ENCODE data around the gene GOLGA5.
A peak's percentile ranks its signal among the peaks of the same experiment; 100 is the strongest.
"Not testable (repeated sequence)": the region's sequence is repeated elsewhere in the genome, so short reads cannot be mapped to it uniquely, and the experiment has no call there.

GOLGA5 gene

DNA sequence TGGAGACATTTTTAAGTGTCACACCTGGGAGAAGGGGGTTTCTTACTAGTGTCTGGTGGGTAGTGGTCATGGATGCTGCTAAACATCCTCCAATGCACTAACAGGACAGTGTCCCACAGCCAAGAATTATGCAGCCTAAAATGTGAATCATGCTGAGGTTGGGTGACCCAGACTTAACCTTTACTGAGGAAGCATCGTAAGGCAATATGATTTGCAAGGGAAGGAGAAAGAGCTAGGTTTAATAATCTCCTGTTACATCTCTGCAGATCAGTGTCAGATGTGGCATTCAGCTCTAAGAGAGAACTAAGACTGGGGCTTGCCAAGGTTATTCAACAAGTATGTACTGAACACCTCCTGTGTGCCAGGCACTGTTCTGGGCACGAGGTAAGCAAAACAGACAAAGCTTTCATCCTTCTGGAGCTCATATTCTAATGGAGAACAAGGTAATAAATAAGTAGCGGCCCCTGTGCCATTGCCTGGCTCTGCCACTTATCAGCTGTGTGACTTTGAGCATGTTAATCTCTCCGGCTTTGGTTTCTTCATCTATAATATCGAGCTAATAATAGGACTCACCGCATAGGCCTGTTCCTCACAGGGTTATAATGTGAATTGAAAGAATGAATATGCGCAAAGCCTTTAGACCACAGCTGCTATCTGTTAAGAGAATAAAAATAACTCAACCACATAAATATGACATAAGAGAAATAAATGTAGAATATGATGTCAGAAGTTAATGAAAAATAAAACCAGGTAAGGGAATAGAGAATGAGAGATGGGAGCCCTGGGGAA, 13.5 kb upstream of the GOLGA5 start:
- DNase-seq, result no peak

DNA sequence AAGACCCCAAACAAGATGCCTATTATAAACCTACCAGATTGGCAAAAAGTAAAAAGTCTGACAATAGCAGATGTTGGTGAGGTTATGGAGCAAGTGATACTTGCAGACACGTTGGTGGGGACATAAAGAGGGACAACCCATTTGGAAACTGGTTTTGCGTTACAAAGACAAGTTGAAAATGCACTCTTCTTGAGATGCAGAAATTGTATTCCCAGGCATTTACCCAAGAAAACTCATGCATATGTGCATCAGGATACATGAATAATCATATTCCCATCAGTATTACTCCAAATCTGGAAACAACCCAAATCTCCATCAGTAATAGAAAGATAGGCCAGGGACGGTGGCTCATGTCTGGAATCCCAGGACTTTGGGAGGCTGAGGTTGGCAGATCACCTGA, 12.8 kb upstream of the GOLGA5 start:
- DNase-seq, result no peak

DNA sequence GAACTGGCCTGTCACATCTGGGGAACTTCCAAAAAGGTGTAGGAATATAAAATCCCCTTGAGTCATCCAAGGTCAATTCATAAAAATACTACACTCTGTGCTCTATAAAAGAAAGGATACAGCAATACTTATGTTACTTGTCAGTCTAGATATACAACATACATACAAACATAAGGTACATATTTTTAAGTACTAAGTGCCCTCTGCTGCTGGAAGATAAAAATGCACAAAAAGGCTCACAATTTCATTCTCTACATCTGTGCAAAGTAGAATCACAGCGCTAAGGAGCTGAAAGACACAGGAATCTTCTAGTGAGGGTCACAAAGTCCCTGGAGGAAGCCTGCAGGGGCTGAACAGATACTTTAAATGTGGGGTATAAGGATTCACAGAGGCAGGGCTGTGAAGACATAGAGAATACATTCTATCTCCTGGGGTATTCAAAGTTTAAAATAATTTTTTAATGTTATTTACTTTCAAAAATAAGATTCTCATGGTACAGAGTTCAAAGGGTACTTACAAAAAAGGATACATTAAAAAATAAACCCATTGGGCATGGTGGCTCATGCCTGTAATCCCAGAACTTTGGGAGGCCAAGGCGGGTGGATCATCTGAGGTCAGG, 10.2 kb upstream of the GOLGA5 start:
- peak; percentile 75 for DNase-seq

DNA sequence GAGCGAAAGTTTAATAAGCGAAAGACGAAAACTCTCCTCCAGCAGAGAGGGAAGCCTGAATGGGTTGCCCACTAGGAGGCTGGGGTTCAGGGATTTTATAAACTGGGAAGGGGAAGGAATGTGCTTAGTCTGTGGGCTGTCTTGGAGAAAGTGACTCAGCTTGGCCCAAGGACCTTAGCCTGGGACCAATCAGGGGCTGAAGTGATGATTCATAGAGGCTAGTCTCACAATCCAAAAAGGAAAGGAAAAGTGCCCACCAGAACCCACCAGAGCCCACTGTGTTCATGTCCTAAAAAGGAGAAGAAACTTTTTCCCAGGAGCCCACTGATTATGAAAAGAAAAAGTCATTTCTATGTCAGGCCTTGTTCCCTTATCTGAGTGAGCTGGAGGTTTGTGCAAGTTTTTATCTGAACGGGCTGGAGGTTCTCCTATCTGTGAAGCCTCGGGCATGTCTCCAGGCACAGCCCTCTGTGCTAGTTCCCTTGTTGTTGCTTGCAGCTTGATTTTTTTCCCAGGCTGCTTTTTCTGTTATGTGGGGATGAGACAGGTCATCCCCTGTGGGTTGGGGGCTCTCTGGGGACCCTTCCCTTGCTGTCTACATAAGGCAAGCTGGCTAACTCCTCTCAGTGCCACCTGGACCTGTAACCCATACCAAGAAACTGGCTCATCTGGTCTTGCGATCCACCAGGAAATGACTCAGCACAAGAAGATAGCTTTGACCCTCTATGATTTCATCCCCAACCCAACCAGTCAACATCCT, 8.3 kb upstream of the GOLGA5 start:
- DNase-seq, result peak; percentile 88

DNA sequence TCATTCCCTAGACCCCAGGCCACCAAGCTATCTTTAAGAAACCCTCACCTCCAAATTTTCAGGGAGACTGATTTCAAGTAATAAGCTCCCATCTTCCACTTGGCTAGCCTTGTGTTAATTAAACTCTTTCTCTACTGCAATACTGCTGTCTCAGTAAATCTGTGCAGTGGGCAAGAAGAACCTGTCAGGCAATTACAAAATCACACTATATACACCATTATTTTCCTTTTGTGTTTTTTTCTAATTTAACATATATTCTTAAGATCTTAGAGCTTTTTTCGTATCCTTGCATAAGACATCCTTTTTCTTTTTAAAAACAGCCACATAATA, 7.7 kb upstream of the GOLGA5 start:
- DNase-seq, result no peak

DNA sequence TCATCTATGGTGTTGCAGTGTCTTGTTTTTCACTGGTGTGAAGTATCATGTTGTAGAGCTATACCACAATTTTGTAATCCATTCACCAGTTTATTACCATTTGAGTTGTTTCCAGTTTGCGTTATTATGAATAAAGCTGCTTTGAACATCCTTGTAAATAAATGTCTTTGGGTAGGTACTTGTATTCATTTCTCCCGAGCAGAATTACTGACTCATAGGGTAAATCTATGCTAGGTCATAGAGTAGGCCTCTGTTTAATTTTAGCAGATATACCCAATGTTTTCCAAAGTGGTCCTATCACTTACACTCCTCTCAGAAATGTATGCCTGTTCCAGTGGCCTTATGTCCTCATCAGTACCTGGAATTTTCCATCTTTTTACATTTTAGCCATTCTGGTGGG, 6.6 kb upstream of the GOLGA5 start:
- DNase-seq, result no peak

DNA sequence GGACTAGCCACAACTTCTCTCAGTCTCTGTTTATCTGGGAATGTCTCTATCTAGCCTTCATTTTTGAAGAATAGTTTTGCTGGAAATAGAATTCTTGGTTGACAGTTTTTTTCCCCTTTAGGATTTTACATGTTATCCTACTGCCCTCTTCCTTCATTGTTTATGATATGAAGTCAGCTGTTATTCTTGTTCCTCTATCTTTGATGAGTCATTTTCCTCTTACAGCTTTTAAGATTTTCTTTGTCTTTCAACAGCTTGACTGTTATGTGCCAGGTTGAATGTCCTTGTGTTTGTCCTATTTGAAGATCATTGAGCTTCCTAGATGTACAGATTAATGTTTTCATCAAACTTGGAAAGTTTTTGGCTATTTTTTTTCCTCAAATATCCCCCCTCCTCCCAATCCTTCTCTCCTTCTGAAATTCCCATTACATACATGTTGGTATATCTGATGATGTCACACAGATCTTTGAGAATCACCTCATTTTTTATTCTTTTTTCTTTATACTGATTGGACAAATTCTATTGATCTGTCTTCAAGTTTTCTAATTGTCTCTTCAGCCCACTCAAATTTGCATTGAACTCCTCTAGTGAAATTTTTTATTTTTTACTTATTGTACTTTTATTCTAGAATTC, 4.5 kb upstream of the GOLGA5 start:
- DNase-seq, result peak; percentile 15

DNA sequence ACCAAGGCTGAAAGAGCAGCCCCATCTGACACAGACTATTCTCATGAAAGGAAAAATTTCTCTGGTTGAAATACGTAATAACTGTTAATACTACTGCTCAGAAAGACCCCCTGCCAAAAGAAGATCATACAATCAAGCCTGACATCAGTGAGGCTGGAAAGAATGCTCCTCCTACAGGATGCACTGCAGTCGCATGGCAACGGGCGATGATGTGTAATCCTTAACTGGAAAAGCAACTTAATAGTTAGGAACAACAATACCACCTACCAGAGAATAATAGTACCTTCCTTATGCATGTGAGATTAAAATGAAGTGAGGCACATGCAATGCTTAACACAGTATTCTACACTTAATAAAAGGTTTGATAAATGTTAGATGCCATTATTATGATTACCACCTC, 1.2 kb upstream of the GOLGA5 start:
- DNase-seq, result peak; percentile 23

DNA sequence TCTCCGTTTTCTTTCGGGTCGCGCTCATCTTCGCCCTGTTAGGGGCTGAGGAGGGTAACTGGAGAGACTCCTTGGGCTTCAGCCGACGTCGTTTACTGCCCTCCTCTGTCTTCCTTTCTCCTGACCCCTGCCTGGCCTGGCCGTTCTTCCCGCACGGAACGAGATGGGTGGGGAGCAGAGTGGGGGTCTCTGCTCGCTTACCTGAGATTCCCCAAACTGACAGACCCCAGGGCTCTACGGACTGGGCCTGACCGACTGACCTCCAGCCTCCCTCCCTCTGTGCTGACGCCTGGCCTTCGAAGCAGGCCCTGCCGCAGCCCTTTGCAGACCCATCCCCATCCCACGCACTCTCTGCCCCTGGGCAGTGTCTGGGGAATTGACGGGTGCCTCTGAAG, 439 bp downstream of the GOLGA5 start:
- no peak for DNase-seq

DNA sequence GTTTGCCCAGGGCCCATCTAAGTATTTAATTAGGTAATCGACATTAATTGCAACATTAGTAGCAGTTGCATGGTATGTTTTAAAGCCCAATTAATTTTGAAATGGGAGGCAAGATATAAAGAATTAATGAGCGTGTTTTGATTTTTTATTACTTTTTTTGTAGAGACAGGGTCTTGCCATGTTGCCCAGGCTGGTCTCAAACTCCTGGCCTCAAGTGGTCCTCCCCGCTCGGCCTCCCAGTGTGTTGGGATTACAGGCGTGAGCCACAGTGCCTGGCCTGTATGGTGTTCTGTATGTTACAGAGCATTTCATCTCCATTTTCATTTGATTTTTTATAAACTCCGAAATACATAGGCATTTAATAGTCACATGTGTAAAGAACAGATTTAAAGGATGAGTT, 856 bp downstream of the GOLGA5 start:
- no peak for DNase-seq

DNA sequence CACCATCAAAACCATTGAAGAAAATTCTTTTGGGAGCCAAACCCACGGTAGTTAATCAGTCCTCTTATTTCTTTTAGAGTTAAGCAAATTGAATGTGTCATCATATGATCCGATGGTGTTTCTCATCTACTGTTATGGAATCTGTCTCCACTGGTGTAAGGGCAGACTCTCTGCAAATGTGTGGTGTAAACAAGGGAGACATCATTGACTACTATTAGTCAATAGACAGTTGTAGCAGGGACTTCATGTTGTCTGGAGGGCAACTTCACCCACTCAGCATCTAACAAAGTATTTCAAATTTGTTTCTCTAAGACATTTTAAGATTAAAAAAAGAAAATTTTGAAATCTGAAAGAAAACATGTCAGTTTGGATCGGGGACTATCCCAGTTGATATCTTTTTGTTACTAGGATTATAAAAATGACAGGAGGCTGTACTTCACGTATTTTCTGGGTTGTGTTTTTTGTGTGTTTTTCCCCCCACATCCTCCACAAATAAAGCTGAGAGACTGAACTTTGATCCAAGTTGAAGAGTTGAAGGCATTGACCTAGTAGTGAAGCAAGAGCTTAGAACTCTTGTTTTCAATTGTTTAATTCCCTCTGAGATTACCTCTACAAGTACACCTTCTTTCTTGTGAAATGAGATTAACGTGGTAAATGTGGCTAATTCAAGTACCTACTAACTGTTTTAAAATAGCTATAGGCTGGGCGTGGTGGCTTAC, 4.0 kb downstream of the GOLGA5 start:
- DNase-seq, result no peak

DNA sequence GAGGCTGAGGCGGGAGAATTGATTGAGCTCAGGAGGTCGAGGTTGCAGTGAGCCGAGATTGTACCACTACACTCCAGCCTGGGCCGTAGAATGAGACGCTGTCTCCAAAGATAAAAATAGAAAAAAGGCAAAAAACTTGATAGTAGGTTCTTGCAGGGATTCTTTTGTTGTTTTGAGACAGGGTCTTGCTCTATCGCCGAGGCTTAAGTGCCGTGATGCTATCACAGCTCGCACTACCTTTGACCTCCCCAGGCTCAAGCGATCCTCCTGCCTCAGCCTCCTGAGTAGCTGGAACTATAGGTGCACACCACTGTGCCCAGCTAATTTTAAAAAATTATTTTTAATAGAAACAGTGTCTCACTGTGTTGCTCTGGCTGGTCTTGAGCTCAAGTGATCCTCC, 4.7 kb downstream of the GOLGA5 start:
- DNase-seq, result no peak

DNA sequence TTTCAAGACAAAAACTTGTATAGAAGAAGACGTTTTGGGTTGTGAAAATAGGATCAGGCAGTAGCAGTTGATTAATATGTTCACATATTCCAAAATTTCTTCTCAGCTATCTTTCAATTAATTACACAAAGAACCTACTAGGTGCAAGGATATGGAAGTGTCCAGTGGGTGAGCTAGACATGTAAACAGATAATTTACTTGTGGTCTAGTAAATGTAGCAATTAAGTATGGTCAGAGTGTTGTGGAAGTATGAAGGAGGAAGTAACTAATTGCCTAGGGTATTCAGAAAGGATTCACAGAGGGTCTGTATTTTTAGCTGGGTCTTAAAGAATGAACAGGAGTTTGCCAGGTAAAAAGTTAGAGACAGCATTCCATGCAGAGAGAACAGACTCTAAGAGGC, 5.9 kb downstream of the GOLGA5 start:
- DNase-seq, result no peak

DNA sequence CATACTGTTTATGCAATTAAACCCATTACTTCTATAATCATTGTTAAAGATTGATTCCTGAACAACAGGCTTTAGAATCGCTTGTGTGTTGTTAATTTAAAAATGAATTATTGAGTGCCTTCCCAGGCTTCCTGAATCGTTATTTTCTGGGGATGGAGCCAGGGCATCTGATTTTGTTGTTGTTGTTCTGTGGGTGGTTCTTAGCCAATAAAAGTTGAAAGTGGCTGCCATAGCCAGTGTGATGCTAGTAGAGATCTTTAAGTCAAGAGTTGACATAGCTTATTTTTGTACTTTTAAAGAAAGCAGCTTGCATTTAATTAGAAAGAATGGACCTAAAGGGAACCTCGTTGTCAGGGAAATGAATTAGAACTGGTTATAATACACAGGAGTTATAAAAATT, 6.4 kb downstream of the GOLGA5 start:
- no peak for DNase-seq

DNA sequence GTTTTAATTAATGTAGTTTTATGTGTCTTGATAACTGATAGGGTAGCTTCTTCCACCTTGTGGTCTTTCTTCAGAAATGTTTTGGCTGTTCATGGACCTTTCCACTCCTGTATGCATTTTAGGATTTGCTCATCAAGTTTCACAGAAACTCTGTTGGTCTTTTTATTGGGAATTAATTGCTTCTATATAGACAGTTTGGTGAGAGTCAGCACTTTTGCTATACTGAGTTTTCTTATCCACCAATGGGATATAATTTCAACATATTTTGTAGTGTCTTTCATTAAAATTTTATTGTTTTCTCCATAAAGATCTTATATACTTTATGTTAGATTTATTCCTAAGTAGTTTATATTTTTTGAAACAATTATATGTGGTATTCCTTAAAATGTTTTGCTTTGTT, 7.8 kb downstream of the GOLGA5 start:
- no peak for DNase-seq

DNA sequence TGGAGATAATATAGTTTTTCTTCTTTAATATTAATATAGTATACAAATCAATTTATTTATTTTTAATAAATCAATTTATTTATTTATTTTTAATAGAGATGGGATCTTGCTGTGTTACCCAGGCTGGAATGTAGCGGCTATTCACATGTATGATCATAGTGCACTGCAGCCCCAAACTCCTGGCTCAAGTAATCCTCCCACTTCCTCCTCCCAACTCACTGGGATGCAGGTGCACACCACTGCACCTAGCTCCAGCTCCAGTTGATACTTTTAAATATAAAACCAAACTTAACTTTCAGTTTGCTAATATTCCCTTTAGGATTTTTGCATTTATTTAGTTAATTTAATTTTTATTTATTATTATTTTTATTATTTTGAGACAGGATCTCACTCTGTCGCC, 8.6 kb downstream of the GOLGA5 start:
- no peak for DNase-seq

DNA sequence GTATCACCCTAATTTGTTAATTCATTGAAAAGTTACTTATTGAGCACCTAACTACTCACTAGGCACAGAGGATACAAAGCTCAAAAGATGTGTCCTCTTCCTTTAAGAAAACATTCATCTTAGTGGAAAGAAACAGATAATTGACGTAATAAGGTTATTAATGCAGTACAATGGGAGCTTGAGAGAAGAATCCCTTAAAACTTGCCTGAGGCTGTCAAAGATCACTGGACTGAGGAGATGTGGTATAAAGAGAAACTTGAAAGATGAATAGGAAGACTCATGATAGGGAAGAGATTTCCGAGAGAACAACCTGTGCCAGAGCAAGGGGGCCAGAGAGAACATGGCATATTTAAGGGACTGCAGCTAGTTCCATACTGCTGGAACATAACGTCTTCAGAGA, 19.1 kb downstream of the GOLGA5 start:
- no peak for DNase-seq

DNA sequence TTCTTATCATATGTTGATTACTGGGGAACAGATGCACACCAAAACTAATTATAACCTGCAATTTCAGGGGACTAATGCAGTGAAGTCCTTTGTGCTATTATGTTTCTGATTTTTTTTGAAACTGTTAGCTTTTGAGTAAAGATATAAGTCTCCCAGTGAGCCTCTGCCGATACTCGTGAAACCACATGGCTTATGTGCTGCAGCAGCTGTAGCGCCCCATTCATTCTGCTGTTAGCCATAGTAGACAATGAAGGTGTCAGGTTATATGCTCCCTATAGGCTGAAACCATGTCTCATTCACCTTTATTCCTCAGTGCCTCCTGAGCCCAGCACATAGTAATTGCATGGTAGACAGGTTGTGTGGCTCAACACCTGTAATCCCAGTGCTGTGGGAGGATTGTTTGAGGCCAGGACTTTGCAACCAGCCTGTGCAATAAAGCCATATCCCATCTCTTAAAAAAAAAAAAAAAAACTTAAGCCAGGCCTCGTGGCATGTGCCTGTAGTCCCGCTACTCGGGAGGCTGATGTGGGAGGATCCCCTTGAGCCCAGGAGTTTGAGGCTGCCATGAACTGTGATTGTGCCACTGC, 25.0 kb downstream of the GOLGA5 start:
- no peak for DNase-seq

DNA sequence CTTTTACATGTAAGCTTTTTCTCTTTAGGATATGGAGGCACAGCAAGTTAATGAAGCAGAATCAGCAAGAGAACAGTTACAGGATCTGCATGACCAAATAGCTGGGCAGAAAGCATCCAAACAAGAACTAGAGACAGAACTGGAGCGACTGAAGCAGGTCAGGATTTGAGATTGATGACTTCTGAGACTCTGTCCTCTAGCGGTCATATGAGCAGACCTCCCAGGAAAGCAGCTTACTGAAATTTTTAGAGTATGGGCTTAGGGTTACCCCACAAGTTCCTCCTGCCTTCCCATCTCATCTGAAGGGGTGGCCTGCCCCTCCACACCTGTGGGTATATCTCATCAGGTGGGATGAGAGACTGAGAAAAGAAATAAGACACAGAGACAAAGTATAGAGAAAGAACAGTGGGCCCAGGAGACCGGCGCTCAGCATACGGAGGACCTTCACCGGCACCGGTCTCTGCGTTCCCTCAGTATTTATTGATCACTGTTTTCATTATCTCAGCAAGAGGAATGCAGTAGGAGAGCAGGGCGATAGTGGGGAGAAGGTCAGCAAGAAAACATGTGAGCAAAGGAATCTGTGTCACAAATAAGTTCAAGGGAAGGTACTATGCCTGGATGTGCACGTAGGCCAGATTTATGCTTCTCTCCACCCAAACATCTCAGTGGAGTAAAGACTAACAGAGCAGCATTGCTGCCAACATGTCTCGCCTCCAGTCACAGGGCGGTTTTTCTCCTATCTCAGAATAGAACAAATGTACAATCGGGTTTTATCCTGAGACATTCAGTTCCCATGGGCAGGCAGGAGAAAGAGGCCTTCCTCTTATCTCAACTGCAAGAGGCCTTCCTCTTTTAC, 25.8 kb downstream of the GOLGA5 start:
- DNase-seq, result not testable (repeated sequence)

DNA sequence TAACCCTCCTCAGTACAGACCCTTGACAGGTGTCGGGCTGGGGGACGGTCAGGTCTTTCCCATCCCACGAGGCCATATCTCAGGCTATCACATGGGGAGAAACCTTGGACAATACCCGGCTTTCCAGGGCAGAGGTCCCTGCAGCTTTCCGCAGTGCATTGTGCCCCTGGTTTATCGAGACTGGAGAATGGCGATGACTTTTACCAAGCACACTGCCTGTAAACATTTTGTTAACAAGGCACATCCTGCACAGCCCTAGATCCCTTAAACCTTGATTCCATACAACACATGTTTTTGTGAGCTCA, 26.4 kb downstream of the GOLGA5 start:
- not testable (repeated sequence) for DNase-seq

DNA sequence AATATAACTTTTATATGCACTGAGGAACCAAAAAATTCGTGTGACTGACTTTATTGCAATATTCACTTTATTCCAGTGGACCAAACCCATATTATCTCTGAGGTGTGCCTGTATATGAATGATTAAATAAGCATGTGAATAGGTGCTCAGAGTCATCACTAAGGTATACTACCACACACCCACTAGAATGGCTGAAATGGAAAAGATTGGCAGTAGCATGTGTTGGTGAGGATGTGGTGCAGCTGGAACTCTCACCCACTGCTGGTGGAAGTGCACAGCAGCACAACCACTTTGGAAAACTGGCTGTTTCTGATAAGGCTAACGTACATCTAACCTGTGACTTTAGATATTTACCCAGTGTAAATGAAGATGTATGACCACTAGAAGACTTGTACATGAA, 36.8 kb downstream of the GOLGA5 start:
- DNase-seq, result peak; percentile 44

DNA sequence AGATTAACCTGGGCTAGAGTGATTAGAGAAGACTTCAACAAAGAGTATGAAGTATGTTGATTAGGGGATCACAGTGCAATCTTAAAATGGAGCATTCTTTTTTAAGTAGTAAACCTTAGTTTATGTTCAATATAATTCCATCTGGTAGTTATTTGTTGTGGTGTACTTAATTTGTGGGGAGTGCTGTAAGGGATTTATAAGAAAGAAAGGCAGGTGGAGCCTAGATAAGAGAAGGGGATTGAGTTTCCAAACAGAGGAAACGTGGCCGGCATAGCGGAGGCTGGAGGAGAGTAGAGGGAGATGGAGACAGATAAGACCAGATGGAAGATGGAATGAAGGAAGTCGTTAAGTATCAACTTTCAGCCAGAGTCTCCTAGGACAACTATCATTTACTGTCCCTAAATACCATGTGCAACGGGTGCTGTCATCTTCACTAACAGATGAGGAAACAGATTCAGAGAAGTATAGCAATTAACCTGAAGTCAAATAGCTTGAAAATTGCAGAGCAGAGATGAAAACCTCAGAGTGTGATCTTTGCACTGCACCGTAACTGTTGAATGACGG, 38.1 kb downstream of the GOLGA5 start:
- DNase-seq, result peak; percentile 24
